ENCODE data around the gene ARHGEF28.
A peak's percentile ranks its signal among the peaks of the same experiment; 100 is the strongest.

Gene ARHGEF28

GRCh38 chr5:73746608-73747007 lies 120.6 kb downstream of the ARHGEF28 start:
- DNase-seq (ENCODE audit: low spot score), result no peak

GRCh38 chr5:73747696-73748380 lies 121.8 kb downstream of the ARHGEF28 start:
- DNase-seq (ENCODE audit: low spot score), result no peak

- no peak for DNase-seq (ENCODE audit: low spot score)
Observed at GRCh38 chr5:73748510-73749400, 122.8 kb downstream of the ARHGEF28 start.

GRCh38 chr5:73749485-73750270 lies 123.7 kb downstream of the ARHGEF28 start:
- peak; percentile 27 for DNase-seq (ENCODE audit: low spot score)

GRCh38 chr5:73751254-73751914 lies 125.4 kb downstream of the ARHGEF28 start:
- no peak for DNase-seq (ENCODE audit: low spot score)

DNA sequence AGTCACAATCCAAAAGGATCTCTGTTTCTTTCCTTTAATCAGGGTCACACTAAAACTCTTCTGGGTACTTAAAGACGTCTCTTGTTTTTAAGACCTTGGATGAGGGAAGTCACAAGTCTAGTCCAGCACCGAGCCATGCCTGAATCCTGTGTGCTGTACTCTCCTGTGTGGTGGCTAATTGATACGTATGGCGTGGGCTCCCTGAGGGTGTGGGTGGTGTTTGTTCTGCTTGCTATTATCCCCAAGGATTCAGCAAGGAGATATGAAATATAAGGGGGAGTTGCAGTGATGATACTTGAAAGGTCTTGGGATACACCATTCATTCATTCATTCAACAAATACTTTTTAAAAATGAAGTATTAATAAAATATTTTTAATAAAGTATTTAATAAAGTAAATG lies 128.3 kb downstream of the ARHGEF28 start:
- DNase-seq (ENCODE audit: low spot score), result no peak

GRCh38 chr5:73757416-73757815 lies 131.4 kb downstream of the ARHGEF28 start:
- no peak for DNase-seq (ENCODE audit: low spot score)

GRCh38 chr5:73759771-73760170 lies 133.8 kb downstream of the ARHGEF28 start:
- DNase-seq (ENCODE audit: low spot score), result no peak

- DNase-seq (ENCODE audit: low spot score), result no peak
Observed at GRCh38 chr5:73763300-73764032, 137.5 kb downstream of the ARHGEF28 start.

GRCh38 chr5:73764586-73764985 lies 138.6 kb downstream of the ARHGEF28 start:
- peak; percentile 33 for DNase-seq (ENCODE audit: low spot score)

GRCh38 chr5:73764996-73765395 lies 139.0 kb downstream of the ARHGEF28 start:
- DNase-seq (ENCODE audit: low spot score), result peak; percentile 24

DNA sequence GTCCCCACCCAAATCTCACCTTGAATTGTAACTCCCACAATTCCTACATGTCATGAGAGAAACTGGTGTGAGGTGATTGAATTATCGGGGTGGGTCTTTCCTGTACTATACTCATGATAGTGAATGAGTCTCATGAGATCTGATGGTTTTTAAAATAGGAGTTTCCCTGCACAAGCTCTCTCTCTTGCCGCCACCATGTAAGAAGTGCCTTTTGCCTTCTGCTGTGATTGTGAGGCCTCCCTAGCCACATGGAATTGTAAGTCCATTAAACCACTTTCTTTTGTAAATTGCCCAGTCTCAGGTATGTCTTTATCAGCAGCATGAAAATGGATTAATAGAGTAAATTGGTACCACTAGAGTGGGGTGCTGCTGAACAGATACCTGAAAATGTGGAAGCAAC lies 140.9 kb downstream of the ARHGEF28 start:
- DNase-seq (ENCODE audit: low spot score), result no peak

DNA sequence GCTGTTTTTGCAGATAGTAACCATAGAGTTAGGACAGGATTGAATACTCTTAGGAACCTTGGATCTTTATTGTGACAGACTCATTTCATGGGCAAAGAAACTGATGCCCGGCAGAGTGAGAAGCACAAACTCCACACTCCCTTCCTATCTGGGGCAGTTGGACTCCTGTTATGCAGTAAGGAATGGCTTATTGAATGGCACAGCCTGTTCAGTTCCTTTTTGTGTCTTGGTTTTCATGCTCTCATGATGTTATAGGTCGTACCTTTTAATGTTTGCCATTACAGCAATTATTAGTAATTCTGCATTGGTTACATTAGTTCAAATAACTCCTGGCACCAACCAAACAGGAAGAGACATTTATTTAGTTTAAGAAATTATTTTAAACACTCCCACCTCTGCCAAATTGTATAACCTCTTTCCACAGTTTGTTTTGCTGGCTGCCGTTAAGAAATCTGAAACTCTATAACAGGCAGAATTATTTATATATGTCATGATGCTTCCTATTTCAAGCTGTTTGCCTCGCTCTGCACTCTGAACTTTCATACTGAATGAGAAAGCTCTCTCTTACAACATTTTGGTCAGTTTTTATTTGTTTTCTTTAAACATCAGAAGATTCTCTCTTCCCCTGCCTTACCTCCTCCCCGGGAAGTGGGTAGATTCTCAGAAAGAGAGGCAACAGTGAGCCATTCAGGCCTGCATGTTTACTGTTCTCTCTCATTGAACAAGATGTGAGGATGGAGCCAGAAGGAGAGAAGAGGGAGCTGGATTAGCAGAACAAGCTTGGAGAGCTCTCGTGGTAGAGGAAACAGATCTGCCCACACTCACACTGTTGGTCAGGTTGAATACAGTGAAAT lies 144.4 kb downstream of the ARHGEF28 start:
- DNase-seq (ENCODE audit: low spot score), result no peak

- peak; percentile 68 for DNase-seq (ENCODE audit: low spot score)
Observed at GRCh38 chr5:73774924-73775323, 148.9 kb downstream of the ARHGEF28 start.

- DNase-seq (ENCODE audit: low spot score), result no peak
Observed at GRCh38 chr5:73776405-73776804, 150.4 kb downstream of the ARHGEF28 start.

DNA sequence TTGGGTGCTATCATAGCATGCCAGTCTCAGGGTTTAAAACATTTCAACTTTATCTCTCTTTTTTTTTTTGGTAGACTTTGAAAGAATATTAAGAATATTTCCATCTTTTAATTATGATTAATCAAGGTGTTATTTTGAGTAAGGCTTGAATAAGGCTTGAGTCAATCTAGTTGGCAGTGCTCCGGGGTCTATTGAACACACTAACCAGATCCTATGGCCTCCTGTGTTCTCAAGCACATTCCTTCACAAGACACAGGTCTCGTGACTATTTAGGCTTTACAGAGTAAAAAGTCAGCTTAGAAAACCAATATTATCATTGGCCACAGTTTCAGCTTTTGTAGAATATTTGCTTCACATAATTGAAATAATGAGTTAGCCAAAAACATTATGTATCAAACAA lies 151.2 kb downstream of the ARHGEF28 start:
- no peak for DNase-seq (ENCODE audit: low spot score)

DNA sequence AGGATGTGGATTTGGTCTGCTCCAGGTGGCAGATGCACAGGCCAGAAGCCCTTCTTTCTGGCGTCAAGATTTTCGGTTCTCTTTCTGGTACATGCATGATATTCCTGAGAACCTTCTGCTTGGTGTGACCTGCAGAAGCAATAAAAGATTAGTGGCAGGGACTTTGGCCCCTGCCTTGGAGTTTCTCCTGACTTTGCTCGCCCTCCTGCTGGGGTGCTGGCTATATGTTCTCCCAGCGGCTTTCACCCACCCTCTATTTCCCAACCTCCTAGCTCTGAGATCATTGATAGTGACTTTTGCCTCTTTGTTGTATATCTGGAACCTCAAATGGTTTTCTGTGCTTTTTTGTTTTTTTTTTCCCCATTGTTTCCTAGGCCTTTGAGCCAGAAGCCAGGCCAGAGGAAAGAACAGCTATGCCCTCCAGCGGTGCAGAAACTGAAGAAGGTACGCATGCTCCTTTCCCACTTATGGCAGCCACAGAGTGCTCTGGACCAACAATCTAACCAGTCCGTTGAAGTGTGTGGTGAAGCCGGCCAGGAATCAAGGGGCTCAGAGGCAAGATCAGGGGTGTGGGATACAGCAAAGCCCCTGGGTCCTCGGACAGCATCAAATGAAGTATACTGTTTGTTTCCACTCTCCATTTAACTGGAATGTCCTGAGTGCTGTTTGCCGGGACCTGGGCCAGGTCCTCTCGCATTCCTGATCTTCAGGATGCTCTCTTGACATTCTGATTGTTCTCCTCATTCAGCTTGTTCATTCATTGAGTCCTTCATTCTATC lies 154.5 kb downstream of the ARHGEF28 start:
- DNase-seq (ENCODE audit: low spot score), result no peak

DNA sequence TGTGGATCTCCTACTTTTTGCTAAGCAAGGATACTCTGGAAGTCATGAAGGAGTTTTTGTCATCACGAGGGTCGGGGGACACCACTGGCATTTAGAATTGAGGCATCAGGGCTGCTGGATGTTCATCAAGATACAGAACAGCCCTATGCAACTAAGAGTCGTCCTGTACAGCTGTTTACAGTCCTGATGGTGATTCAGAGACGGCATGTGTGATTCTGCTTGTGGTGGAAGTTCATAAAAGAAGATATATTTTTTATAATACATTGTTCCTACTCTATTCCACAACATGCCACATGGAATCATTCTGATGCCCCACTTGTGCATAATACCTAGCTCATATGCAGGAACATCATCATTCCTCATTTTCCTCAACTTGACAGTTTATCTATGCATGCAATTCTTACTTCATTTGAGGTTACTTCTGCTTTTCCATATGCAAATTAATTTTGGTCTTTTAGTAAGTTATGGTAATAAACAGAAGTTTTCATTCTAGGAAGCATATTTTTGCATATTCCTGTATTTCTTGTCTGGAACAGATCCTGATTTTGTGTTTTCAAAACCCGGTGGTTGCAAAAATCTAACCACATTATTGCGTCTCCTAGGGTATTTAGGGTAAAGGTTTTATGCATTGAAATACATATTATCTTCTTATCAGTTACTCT lies 155.2 kb downstream of the ARHGEF28 start:
- DNase-seq (ENCODE audit: low spot score), result no peak

DNA sequence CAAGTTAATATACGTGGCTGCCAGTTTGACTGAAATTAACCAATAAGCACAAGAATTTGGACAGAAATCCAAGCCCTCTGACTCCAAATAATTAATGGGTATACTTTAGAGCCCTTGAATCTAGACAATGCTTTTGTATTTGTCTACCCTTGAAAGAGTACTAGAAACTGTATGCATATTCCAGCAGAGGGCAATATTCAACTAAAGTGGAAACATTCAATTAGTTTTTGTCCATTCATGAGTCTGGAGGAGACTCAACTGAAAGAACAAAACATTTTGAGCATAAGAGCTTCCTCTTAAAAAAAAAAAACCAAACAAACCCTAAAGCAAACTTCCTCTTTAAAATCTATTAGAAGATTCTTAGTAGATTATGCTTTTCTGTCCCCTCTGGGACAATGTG lies 157.8 kb downstream of the ARHGEF28 start:
- no peak for DNase-seq (ENCODE audit: low spot score)
